WTC11 (cell line): ENCODE measurements around the gene ZFAND6. TPM values are rescaled to one million over a fixed set of nuclear protein-coding genes. Genes with fewer than 3 reads are reported as not detected.

ENCODE experiments used
- ATAC-seq: fragments of 200-7000 bp; cut with Tn5 transposase; 2 replicates; pipeline ENCODE4 v1.10.0; 2021; ENCODE audit warnings: mild to moderate bottlenecking, moderate library complexity
- CTCF ChIA-PET: fragments of 300-600 bp; sonication (Branson Sonifier 250); formaldehyde crosslinking; loops from one replicate; lab custom pipeline; 2021; ENCODE audit warnings: antibody characterized with exemption; lab: Charles Lee
- POLR2A ChIA-PET: fragments of 350-600 bp; sonication (Branson Sonifier 250); formaldehyde crosslinking; loops from one replicate; lab custom pipeline; 2021; ENCODE audit warnings: antibody characterized with exemption; lab: Charles Lee
- DNase-seq: peaks from one replicate; pipeline ENCODE4 v3.0.0; 2021; ENCODE audit warnings: low spot score
- H3K27ac Mint-ChIP-seq: 2 replicates; pipeline ENCODE4 v1.8.0; 2021; ENCODE audit warnings: mixed read lengths
- H3K27me3 Mint-ChIP-seq: 2 replicates; pipeline ENCODE4 v1.8.0; 2021; ENCODE audit warnings: low read depth, mild to moderate bottlenecking, moderate library complexity, mixed read lengths
- H3K36me3 Mint-ChIP-seq: 2 replicates; pipeline ENCODE4 v1.8.0; 2021; ENCODE audit warnings: mixed read lengths
- H3K4me1 Mint-ChIP-seq: 2 replicates; pipeline ENCODE4 v1.8.0; 2022; ENCODE audit warnings: mixed read lengths
- H3K4me3 Mint-ChIP-seq: 2 replicates; pipeline ENCODE4 v1.8.0; 2021; ENCODE audit warnings: mild to moderate bottlenecking, moderate library complexity, mixed read lengths
- H3K9me3 Mint-ChIP-seq: 2 replicates; pipeline ENCODE4 v1.8.0; 2021; ENCODE audit warnings: mixed read lengths
- CREB1 ChIP-seq: sonication (generic); formaldehyde crosslinking; IDR thresholded peaks from 2 replicates; pipeline ENCODE4 v1.8.0; 2023; ENCODE audit warnings: mild to moderate bottlenecking, missing genetic modification reagents
- FOXP4 ChIP-seq: sonication (generic); formaldehyde crosslinking; IDR thresholded peaks from 2 replicates; pipeline ENCODE4 v1.8.0; 2022; ENCODE audit warnings: mild to moderate bottlenecking, missing genetic modification reagents
- GRHL2 ChIP-seq: fragments of 250-450 bp; sonication (Bioruptor Pico); IDR thresholded peaks from 2 replicates; pipeline ENCODE4 v1.8.0; 2022; ENCODE audit warnings: mild to moderate bottlenecking, moderate library complexity; ENCODE audit not compliant: insufficient replicate concordance, severe bottlenecking
- JAZF1 ChIP-seq: fragments of 250-450 bp; sonication (Bioruptor Pico); IDR thresholded peaks from 2 replicates; pipeline ENCODE4 v1.9.0; 2021; ENCODE audit warnings: moderate library complexity, mild to moderate bottlenecking, inconsistent platforms
- RELA ChIP-seq: sonication (generic); formaldehyde crosslinking; IDR thresholded peaks from 2 replicates; pipeline ENCODE4 v1.8.1; 2022; ENCODE audit warnings: missing genetic modification reagents, mild to moderate bottlenecking, borderline replicate concordance
- RORB ChIP-seq: fragments of 250-450 bp; sonication (Bioruptor Pico); IDR thresholded peaks from 2 replicates; pipeline ENCODE4 v1.9.0; 2021; ENCODE audit warnings: mild to moderate bottlenecking
- SMAD3 ChIP-seq: sonication (generic); formaldehyde crosslinking; IDR thresholded peaks from 2 replicates; pipeline ENCODE4 v1.8.0; 2022; ENCODE audit warnings: missing genetic modification reagents, mild to moderate bottlenecking, borderline replicate concordance
- TCF7 ChIP-seq: sonication (generic); formaldehyde crosslinking; IDR thresholded peaks from 2 replicates; pipeline ENCODE4 v1.8.0; 2022; ENCODE audit warnings: mild to moderate bottlenecking, low read depth, missing genetic modification reagents, moderate library complexity
- TEAD4 ChIP-seq: sonication (generic); formaldehyde crosslinking; IDR thresholded peaks from 2 replicates; pipeline ENCODE4 v1.8.0; 2022; ENCODE audit warnings: mild to moderate bottlenecking, missing genetic modification reagents
- ZBTB21 ChIP-seq: sonication (generic); formaldehyde crosslinking; IDR thresholded peaks from 2 replicates; pipeline ENCODE4 v1.8.1; 2023; ENCODE audit warnings: mild to moderate bottlenecking, missing genetic modification reagents, borderline replicate concordance
- ZNF219 ChIP-seq: sonication (generic); formaldehyde crosslinking; IDR thresholded peaks from 2 replicates; pipeline ENCODE4 v1.8.0; 2023; ENCODE audit warnings: missing genetic modification reagents, mild to moderate bottlenecking, borderline replicate concordance
- ZNF396 ChIP-seq: fragments of 250-450 bp; sonication (Bioruptor Pico); IDR thresholded peaks from 2 replicates; pipeline ENCODE4 v1.8.0; 2021; ENCODE audit warnings: mild to moderate bottlenecking, moderate library complexity, borderline replicate concordance
- ZNF425 ChIP-seq: fragments of 250-450 bp; sonication (Bioruptor Pico); conservative IDR thresholded peaks from 2 replicates; pipeline ENCODE4 v1.9.0; 2021; ENCODE audit warnings: mild to moderate bottlenecking
- ZSCAN18 ChIP-seq: fragments of 250-450 bp; sonication (Bioruptor Pico); IDR thresholded peaks from 2 replicates; pipeline ENCODE4 v2.1.2; 2022; ENCODE audit warnings: mild to moderate bottlenecking, moderate library complexity
- total RNA-seq: library from RNA; stranded (reverse); gene quantifications from 3 replicates; pipeline ENCODE4 v1.2.3, GENCODE V29; 2021
- TF ChIP-seq, protein P1 (sequence below): sonication (generic); formaldehyde crosslinking; IDR thresholded peaks from 2 replicates; pipeline ENCODE4 v1.8.1; 2022; ENCODE audit warnings: missing genetic modification reagents, borderline replicate concordance
- TF ChIP-seq, protein P2 (sequence below): sonication (generic); formaldehyde crosslinking; IDR thresholded peaks from 2 replicates; pipeline ENCODE4 v1.8.1; 2022; ENCODE audit warnings: low read depth, mild to moderate bottlenecking, moderate library complexity, missing genetic modification reagents, borderline replicate concordance
- TF ChIP-seq, protein P3 (sequence below): sonication (generic); formaldehyde crosslinking; IDR thresholded peaks from 2 replicates; pipeline ENCODE4 v1.8.0; 2023; ENCODE audit warnings: missing genetic modification reagents

ZFAND6 gene
- total RNA-seq, 1 experiment from 2014 or later, result 114 TPM

DNA sequence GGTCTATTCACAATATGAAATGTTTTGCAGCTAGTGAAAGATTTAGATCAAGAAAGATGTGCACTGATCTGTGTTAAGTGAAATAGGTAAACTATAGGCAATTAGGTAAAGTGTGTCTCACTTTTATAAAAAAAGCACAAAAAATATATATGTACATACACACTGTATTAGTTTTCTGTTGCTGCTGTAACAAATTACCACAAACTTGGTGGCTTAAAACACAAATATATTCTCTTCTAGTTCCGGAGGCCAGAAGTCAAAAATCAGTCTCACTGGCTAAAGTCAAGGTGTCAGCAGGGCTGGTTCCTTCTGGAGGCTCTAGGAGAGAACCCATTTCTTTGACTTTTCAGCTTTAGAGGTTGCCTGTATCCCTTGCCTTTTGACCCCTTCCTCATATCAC lies 104.4 kb downstream of the ZFAND6 start (continued):
- TF ChIP-seq, protein P1, sequence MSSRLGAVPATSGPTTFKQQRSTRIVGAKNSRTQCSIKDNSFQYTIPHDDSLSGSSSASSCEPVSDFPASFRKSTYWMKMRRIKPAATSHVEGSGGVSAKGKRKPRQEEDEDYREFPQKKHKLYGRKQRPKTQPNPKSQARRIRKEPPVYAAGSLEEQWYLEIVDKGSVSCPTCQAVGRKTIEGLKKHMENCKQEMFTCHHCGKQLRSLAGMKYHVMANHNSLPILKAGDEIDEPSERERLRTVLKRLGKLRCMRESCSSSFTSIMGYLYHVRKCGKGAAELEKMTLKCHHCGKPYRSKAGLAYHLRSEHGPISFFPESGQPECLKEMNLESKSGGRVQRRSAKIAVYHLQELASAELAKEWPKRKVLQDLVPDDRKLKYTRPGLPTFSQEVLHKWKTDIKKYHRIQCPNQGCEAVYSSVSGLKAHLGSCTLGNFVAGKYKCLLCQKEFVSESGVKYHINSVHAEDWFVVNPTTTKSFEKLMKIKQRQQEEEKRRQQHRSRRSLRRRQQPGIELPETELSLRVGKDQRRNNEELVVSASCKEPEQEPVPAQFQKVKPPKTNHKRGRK (CRISPR knock-in tag), result no peak
- TF ChIP-seq, all 79 proteins: peak for 0

GRCh38 chr15:80167936-80168335 lies 108.5 kb downstream of the ZFAND6 start:
- no peaks in the 10 kb centered on the region for H3K27me3 Mint-ChIP-seq
- ChIA-PET CTCF (interaction anchor here (0.6 to 1.2 kb wide), 2 partner anchors 687 to 1161 kb away, joined by 3 to 4 read pairs; no protein-coding TSS in a partner anchor), POLR2A (no interaction called here)
- H3K36me3 Mint-ChIP-seq, result peaks cover 33% of the 10 kb centered on the region
- ATAC-seq (no peak), DNase-seq (no peak)
- no peak overlapping the region for H3K4me3 Mint-ChIP-seq
- H3K4me1 Mint-ChIP-seq, result no peaks in the 10 kb centered on the region
- TF ChIP-seq TEAD4 (CRISPR knock-in tag), result no peak
- no peak for TF ChIP-seq JAZF1
- TF ChIP-seq FOXP4 (CRISPR knock-in tag), result no peak
- TF ChIP-seq RORB, result no peak
- TF ChIP-seq ZNF425 (CRISPR knock-in tag), result no peak
- no peak for TF ChIP-seq ZSCAN18
- TF ChIP-seq ZNF219, result no peak
- TF ChIP-seq GRHL2 (CRISPR knock-in tag), result no peak
- no peak for TF ChIP-seq ZNF396 (CRISPR knock-in tag)
- TF ChIP-seq ZBTB21 (CRISPR knock-in tag), result no peak
- TF ChIP-seq, protein P2, sequence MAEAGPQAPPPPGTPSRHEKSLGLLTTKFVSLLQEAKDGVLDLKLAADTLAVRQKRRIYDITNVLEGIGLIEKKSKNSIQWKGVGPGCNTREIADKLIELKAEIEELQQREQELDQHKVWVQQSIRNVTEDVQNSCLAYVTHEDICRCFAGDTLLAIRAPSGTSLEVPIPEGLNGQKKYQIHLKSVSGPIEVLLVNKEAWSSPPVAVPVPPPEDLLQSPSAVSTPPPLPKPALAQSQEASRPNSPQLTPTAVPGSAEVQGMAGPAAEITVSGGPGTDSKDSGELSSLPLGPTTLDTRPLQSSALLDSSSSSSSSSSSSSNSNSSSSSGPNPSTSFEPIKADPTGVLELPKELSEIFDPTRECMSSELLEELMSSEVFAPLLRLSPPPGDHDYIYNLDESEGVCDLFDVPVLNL (CRISPR knock-in tag), result no peak
- no peak for TF ChIP-seq SMAD3 (CRISPR knock-in tag)
- TF ChIP-seq CREB1 (CRISPR knock-in tag), result no peak
- no peak for TF ChIP-seq RELA
- TF ChIP-seq, protein P3, sequence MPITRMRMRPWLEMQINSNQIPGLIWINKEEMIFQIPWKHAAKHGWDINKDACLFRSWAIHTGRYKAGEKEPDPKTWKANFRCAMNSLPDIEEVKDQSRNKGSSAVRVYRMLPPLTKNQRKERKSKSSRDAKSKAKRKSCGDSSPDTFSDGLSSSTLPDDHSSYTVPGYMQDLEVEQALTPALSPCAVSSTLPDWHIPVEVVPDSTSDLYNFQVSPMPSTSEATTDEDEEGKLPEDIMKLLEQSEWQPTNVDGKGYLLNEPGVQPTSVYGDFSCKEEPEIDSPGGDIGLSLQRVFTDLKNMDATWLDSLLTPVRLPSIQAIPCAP (CRISPR knock-in tag), result no peak
- no peak for TF ChIP-seq TCF7
- TF ChIP-seq, all 79 proteins: peak for 0
- Mint-ChIP-seq H3K27ac (peak overlapping the region; percentile 86; the same call in 1 of the 2 replicates), H3K9me3 (peaks cover 5% of the 10 kb centered on the region; the same call in 1 of the 2 replicates)
